Inferior parietal cortex (tissue), 1 donor: Measurements from ENCODE around the gene CIITA.

Source experiments
- DNase-seq: peaks from one replicate; pipeline ENCODE4 v3.0.0-alpha.2; 2016; ENCODE audit errors: extremely low spot score

The CIITA gene

GRCh38 chr16:10852286-10852685 is 24.7 kb upstream of the CIITA start:
- no peak for DNase-seq

- no peak for DNase-seq
Observed at GRCh38 chr16:10852948-10853347, 24.1 kb upstream of the CIITA start.

DNA sequence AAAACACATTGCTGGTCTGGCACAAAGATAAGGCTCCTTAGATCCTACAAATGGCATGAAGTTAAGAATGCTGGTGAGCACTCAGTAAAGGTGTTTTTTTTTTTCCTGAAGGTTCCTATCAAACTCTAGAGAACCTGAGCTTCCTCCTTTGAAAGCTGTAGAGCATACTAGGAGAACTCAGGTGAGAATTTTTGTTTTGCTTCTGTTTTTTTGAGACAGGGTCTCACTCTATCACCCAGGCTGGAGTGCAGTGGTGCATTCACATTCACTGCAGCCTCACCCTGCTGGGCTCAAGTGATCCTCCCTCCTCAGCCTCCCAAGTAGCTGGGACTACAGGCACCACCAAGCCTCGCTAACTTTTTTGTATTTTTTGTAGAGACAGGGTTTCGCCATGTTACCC is 21.0 kb upstream of the CIITA start:
- no peak for DNase-seq

GRCh38 chr16:10858203-10858602 is 18.8 kb upstream of the CIITA start:
- DNase-seq, result no peak

DNA sequence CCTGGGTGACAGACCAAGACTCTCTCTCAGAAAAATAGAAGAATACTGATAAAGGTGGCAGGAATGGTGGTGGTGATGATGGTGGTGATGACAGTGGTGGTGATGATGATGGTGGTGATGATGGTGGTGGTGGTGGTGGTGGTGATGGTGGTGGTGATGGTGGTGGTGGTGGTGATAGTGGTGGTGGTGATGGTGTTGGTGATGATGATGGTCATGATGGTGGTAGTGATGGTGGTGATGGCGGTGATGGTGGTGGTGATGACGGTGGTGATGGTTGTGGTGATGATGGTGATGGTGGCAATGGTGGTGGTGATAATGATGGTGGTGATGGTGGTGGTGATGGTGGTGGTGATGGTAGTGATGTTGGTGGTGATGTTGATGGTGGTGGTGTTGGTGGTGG is 18.0 kb upstream of the CIITA start:
- no peak for DNase-seq

DNA sequence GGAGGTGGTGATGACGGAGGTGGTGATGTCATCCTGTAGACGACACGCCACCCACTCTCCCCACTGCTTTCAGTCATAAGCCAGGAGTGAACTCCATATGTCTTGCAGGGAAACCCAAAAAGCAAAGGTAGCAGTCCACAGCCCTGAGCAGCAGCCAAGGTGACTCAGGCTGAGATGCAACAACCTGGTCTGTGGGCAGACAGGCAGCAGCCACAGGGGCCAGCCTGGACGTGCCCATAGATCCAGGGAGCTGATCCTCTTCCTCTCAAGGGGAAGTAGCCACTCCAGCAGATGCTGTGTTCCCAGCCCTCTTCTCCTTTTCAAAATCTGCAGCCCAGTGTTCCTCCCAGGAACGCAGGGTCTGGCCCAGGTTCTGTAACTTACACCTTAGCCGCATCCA is 17.3 kb upstream of the CIITA start:
- no peak for DNase-seq

GRCh38 chr16:10862438-10862837 is 14.6 kb upstream of the CIITA start:
- DNase-seq, result no peak

- DNase-seq, result no peak
Observed at GRCh38 chr16:10865991-10866966, 10.7 kb upstream of the CIITA start.

- DNase-seq, result no peak
Observed at GRCh38 chr16:10867199-10867598, 9.8 kb upstream of the CIITA start.

GRCh38 chr16:10868104-10868595 is 8.9 kb upstream of the CIITA start:
- DNase-seq, result no peak

DNA sequence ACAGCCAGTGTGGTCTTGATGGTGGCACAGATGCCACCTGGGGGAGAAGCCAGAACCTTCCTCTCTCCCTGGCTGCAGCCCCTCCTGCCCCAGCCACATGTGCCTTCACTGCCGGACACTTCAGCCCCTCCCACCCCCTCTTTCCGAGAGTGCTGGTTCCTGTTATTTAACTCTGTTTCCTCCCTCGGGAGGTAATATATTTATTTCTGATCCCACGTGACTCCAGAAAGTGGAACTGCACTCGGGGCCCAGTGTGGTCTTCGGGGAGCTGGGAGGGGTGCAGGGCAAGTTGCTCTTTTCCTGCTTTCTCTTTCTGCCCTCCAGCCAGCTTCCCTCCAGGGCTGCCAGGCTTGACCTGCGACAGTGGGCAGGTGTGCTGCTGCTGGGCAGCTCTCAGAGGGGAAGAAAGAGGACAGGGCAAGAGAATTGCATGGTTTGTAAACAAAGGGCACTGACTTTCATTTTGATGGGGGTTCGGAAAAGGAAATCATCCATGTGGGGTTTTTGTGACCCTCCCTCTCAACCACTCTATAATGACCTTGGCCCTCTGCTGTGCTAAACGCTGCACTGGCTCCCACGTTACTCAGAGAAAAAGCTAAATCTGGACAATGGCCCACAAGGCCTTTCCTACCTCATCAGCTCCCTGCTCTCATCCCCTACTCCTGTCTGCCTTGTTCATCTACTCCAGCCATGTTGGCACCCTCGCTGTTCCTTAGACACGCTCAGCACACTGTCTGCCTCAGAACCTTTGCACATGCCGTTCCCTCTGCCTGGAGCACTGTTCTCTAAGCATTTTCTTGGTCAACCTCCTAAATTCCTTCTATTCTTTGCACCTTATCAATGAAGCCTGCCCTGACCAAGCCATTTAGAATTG is 8.2 kb upstream of the CIITA start:
- DNase-seq, result no peak

DNA sequence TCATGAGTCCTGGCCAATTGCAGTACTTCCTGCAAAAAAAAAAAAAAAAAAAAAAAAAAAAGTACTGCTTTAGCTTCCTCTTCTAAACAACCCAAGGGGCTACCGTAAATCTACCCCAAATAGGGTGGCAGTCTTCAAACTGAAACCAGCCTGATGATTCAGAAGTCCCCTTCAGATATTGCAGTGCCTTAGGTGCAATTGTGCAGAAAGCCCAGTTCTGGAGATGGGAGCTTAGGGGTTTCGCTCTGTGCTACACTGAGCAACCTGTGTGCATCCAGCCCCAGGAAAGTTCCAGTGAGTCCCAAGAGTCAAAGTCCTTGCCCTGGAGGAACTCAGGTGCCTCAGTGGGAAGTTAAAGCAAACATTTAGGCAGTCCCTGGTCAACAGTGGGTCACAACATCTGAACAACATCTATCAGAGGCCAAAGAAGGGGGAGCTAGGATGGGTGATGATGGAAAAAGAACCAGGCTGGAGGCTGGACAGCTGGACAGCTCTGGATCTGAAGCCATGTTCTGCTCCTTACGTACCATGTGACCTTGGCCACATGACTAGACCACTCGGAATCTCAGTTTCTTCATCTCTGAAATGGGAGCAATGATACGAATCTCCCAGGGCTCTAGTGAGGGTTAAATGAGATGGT is 6.7 kb upstream of the CIITA start:
- no peak for DNase-seq

- DNase-seq, result no peak
Observed at GRCh38 chr16:10870808-10871156, 6.2 kb upstream of the CIITA start.

- no peak for DNase-seq
Observed at GRCh38 chr16:10871157-10871991, 5.6 kb upstream of the CIITA start.

GRCh38 chr16:10876315-10876714 is 687 bp upstream of the CIITA start:
- no peak for DNase-seq

DNA sequence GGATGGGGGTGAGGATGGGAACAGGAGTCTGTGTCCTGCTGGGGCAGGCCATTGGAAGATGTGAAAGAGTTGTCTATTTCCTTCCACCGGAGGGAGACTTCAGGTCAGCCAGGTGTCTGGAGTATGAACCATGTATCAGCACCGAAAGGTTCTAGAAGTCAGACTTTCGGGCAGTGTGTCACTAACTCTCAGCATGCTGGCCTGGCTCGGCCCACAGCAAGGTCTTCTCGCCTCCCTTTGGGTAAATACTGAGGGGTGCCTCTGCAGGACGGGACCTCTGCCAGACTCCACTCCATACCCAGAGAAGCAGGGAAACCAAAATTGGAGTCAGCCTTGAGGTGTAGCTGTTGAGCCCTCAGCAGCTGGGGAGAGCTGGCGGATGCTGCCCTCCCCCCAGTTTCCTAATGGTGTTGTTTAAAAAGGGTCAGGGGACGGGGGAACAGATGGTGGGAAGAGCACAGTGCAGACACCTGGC is 507 bp downstream of the CIITA start:
- DNase-seq, result no peak

DNA sequence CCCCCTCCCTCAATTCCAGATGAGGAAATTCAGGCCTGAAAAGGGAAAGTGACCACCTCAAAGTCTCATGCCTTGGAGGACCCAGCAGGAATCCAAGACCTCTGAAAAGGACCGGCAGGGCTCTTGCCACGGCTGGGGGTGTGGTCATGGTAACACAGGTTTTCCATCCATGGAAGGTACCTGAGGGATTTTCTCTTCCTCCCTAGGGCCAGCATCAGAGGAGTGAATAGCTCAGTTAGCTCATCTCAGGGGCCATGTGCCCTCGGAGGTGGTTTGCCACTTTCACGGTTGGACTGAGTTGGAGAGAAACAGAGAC is 1.3 kb downstream of the CIITA start:
- no peak for DNase-seq

- no peak for DNase-seq
Observed at GRCh38 chr16:10878644-10879501, 1.9 kb downstream of the CIITA start.

GRCh38 chr16:10879681-10880589 is 2.9 kb downstream of the CIITA start:
- DNase-seq, result no peak
